Uterus (tissue), 2 donors: ENCODE results near the gene MIEN1.

Experiments
- POLR2A ChIP-seq, 2 donors: fragments of 450-650 bp; IDR thresholded peaks; one replicate each; pipeline ENCODE4 v1.6.1; 2016; ENCODE audit warnings: antibody characterized with exemption in 2 of 2, mild to moderate bottlenecking in 1 of 2, moderate library complexity in 1 of 2
- TF ChIP-seq, protein P1 (sequence below), 4 experiments: fragments of 200-600 bp in 2 of 4; fragments of 450-650 bp in 2 of 4; sonication (generic) in 2 of 4; IDR thresholded peaks; one replicate each; pipeline ENCODE4 v1.5.1; 2016 to 2019; ENCODE audit warnings: antibody characterized with exemption in 4 of 4, mild to moderate bottlenecking in 2 of 4, moderate library complexity in 1 of 4

DNA sequence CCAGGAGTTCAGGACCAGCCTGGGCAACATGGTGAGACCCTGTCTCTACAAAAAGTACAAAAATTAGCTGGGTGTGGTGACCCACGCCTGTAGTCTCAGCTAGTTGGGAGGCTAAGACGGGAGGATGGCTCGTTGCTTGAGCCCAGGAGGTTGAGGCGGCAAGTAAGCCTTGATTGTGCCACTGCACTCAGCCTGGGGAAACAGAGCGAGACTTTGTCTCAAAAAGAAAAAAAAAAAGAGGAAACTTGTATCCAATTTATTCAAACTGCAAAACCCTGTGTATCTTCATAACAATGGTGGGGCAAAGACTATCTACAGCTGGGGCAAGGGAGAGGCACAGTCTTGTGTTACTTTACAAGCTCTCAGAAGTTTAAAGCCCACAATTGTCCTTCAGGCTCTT is 28.9 kb upstream of the MIEN1 start:
- no peak for TF ChIP-seq POLR2A (IDR thresholded peaks at IDR 0.05)
- TF ChIP-seq, protein P1, sequence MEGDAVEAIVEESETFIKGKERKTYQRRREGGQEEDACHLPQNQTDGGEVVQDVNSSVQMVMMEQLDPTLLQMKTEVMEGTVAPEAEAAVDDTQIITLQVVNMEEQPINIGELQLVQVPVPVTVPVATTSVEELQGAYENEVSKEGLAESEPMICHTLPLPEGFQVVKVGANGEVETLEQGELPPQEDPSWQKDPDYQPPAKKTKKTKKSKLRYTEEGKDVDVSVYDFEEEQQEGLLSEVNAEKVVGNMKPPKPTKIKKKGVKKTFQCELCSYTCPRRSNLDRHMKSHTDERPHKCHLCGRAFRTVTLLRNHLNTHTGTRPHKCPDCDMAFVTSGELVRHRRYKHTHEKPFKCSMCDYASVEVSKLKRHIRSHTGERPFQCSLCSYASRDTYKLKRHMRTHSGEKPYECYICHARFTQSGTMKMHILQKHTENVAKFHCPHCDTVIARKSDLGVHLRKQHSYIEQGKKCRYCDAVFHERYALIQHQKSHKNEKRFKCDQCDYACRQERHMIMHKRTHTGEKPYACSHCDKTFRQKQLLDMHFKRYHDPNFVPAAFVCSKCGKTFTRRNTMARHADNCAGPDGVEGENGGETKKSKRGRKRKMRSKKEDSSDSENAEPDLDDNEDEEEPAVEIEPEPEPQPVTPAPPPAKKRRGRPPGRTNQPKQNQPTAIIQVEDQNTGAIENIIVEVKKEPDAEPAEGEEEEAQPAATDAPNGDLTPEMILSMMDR (IDR thresholded peaks at IDR 0.05), result no peak
